ENCODE data around the gene IDH3A.

- TF ChIP-seq CTCF (conservative IDR thresholded peaks at IDR 0.05) (no peak), ZFX (IDR thresholded peaks at IDR 0.05) (no peak)
Measured at GRCh38 chr15:78103406-78104118, 45.6 kb upstream of the IDH3A start.
